GM12801 (cell line): ENCODE data around the gene SNRK.

ENCODE experiments used
- CTCF ChIP-seq: IDR thresholded peaks from one replicate; pipeline ENCODE4 v1.5.1; 2011; ENCODE audit warnings: control low read depth; ENCODE audit not compliant: insufficient read length; ENCODE audit errors: extremely low read depth

Gene SNRK

GRCh38 chr3:43372007-43372740 lies 85.8 kb downstream of the SNRK start:
- TF ChIP-seq CTCF: no peak

- TF ChIP-seq CTCF: no peak
These were observed 86.6 kb downstream of the SNRK start for GRCh38 chr3:43372809-43373559.

- TF ChIP-seq CTCF: no peak
These were observed 87.2 kb downstream of the SNRK start for GRCh38 chr3:43373560-43373928.

- no peak for TF ChIP-seq CTCF
These were observed 92.0 kb downstream of the SNRK start for GRCh38 chr3:43378066-43378935.

GRCh38 chr3:43379343-43379742 lies 93.0 kb downstream of the SNRK start:
- TF ChIP-seq CTCF: no peak

- TF ChIP-seq CTCF: no peak
These were observed 101.8 kb downstream of the SNRK start for GRCh38 chr3:43388175-43388574.

GRCh38 chr3:43388915-43389314 lies 102.6 kb downstream of the SNRK start:
- no peak for TF ChIP-seq CTCF
